Neuronal stem cell (in vitro differentiated cells): Measurements from ENCODE around the gene FBXO3.

ENCODE experiments used
- DNase-seq: peaks from one replicate; pipeline ENCODE4 v3.0.0-alpha.2; 2013; ENCODE audit warnings: low spot score
- H2AFZ ChIP-seq: one replicate; pipeline ENCODE4 v1.6.1; 2013; ENCODE audit warnings: mild to moderate bottlenecking, low read length, inconsistent platforms
- H2AK5ac ChIP-seq: 2 replicates; pipeline ENCODE4 v1.6.1; 2013; ENCODE audit warnings: low read depth, mild to moderate bottlenecking, inconsistent platforms, low read length, moderate library complexity, mixed read lengths
- H2BK120ac ChIP-seq: 2 replicates; pipeline ENCODE4 v1.6.1; 2013; ENCODE audit warnings: low read depth, mild to moderate bottlenecking, inconsistent platforms, low read length, moderate library complexity, mixed read lengths
- H2BK12ac ChIP-seq: one replicate; pipeline ENCODE4 v1.6.1; 2013; ENCODE audit warnings: low read length, inconsistent platforms
- H2BK15ac ChIP-seq: 2 replicates; pipeline ENCODE4 v1.6.1; 2013; ENCODE audit warnings: mild to moderate bottlenecking, low read length, inconsistent platforms, mixed read lengths
- H2BK5ac ChIP-seq: one replicate; pipeline ENCODE4 v1.6.1; 2013; ENCODE audit warnings: inconsistent platforms, mild to moderate bottlenecking, low read length, moderate library complexity
- H3K14ac ChIP-seq: one replicate; pipeline ENCODE4 v1.6.1; 2013; ENCODE audit warnings: low read length, inconsistent platforms
- H3K18ac ChIP-seq: 2 replicates; pipeline ENCODE4 v1.6.1; 2013; ENCODE audit warnings: low read length, inconsistent platforms
- H3K23ac ChIP-seq: 2 replicates; pipeline ENCODE4 v1.6.1; 2013; ENCODE audit warnings: low read depth, mild to moderate bottlenecking, mixed read lengths, low read length, inconsistent platforms; ENCODE audit not compliant: poor library complexity
- H3K27ac ChIP-seq: replicated peaks from 3 replicates; pipeline ENCODE4 v1.5.1; 2013; ENCODE audit warnings: low read length, inconsistent platforms
- H3K27me3 ChIP-seq, 3 experiments: 2 replicates each; pipeline ENCODE4 v1.6.1; 2013; ENCODE audit warnings: low read length in 3 of 3, mild to moderate bottlenecking in 2 of 3, inconsistent platforms in 1 of 3, low read depth in 1 of 3, mixed read lengths in 1 of 3, moderate library complexity in 1 of 3; ENCODE audit not compliant: control insufficient read depth in 3 of 3, insufficient read depth in 3 of 3
- H3K36me3 ChIP-seq, 2 donors: replicated peaks in 1 of 2; 2 replicates each; pipeline ENCODE4 v1.6.1; 2013; ENCODE audit warnings: low read length in 2 of 2; ENCODE audit not compliant: control insufficient read depth in 2 of 2, insufficient read depth in 2 of 2
- H3K4ac ChIP-seq: 2 replicates; pipeline ENCODE4 v1.6.1; 2013; ENCODE audit warnings: inconsistent platforms, mild to moderate bottlenecking, low read length, moderate library complexity
- H3K4me1 ChIP-seq, 2 donors: 1 replicate in 1 of 2; 2 replicates in 1 of 2; pipeline ENCODE4 v1.6.1; 2013; ENCODE audit warnings: low read length in 2 of 2, low read depth in 1 of 2; ENCODE audit not compliant: control insufficient read depth in 2 of 2, insufficient read depth in 1 of 2
- H3K4me2 ChIP-seq: one replicate; pipeline ENCODE4 v1.6.1; 2013; ENCODE audit warnings: mild to moderate bottlenecking, low read length, inconsistent platforms; ENCODE audit not compliant: insufficient read depth, poor library complexity, severe bottlenecking
- H3K4me3 ChIP-seq, 2 donors: 2 replicates each; pipeline ENCODE4 v1.5.1; 2013; ENCODE audit warnings: low read length in 2 of 2, mild to moderate bottlenecking in 2 of 2, inconsistent platforms in 1 of 2, moderate library complexity in 1 of 2
- H3K79me1 ChIP-seq: one replicate; pipeline ENCODE4 v1.6.1; 2013; ENCODE audit warnings: low read depth, mild to moderate bottlenecking, inconsistent platforms, low read length, moderate library complexity
- H3K9ac ChIP-seq: one replicate; pipeline ENCODE4 v1.6.1; 2013; ENCODE audit warnings: mild to moderate bottlenecking, low read depth, low read length, inconsistent platforms; ENCODE audit not compliant: poor library complexity
- H3K9me3 ChIP-seq, 2 donors: replicated peaks in 1 of 2; 2 replicates each; pipeline versions ENCODE3 to v1.6.1; 2013; ENCODE audit warnings: low read length in 2 of 2, mild to moderate bottlenecking in 2 of 2, inconsistent platforms in 1 of 2, low read depth in 1 of 2, mixed read lengths in 1 of 2, moderate library complexity in 1 of 2; ENCODE audit not compliant: control insufficient read depth in 2 of 2, insufficient read depth in 1 of 2
- H4K8ac ChIP-seq: one replicate; pipeline ENCODE4 v1.6.1; 2013; ENCODE audit warnings: low read depth, mild to moderate bottlenecking, inconsistent platforms, low read length, moderate library complexity
- H4K91ac ChIP-seq: one replicate; pipeline ENCODE4 v1.6.1; 2013; ENCODE audit warnings: low read length, low read depth, mild to moderate bottlenecking, inconsistent platforms; ENCODE audit not compliant: poor library complexity
- WGBS, 2 donors: extraction: QIAGEN DNeasy Blood & Tissue Kit; methylation state at CpG; one replicate each; pipeline ENCODE4 v1.1.7; 2013; ENCODE audit warnings: missing lambda C conversion rate in 2 of 2, mixed read lengths in 1 of 2; ENCODE audit not compliant: insufficient read length in 2 of 2, insufficient replicate concordance in 1 of 2; ENCODE audit errors: extremely low coverage in 2 of 2; 5-methylcytosine and 5-hydroxymethylcytosine counted together

FBXO3 gene

GRCh38 chr11:33751878-33752277 lies 22.4 kb downstream of the FBXO3 start:
- no CpG with 5 or more reads among the region's 3 CpGs for WGBS, 2 donors
- H2AK5ac ChIP-seq, result no peak overlapping the region

GRCh38 chr11:33747979-33748378 lies 26.3 kb downstream of the FBXO3 start:
- Histone ChIP-seq H3K4ac (no peak overlapping the region), H3K4me3 (no peak overlapping the region), H3K27me3 (no peaks in the 10 kb centered on the region), H3K23ac (no peak overlapping the region), H3K9me3 (no peaks in the 10 kb centered on the region), H4K8ac (no peak overlapping the region), H3K18ac (no peak overlapping the region), H3K4me1 (no peaks in the 10 kb centered on the region), H3K9ac (no peak overlapping the region), H2BK5ac (no peak overlapping the region), H2AFZ (no peak overlapping the region), H3K14ac (no peak overlapping the region), H3K27ac (no peak overlapping the region), H3K4me2 (no peak overlapping the region), H2BK15ac (no peak overlapping the region), H2BK12ac (no peak overlapping the region), H3K36me3 (peaks cover 2 to 37% of the 10 kb centered on the region in 2 donors), H2AK5ac (no peak overlapping the region), H4K91ac (no peak overlapping the region), H2BK120ac (no peak overlapping the region), H3K79me1 (no peaks in the 10 kb centered on the region)
- no peak for DNase-seq
- no CpG with 5 or more reads among the region's 2 CpGs for WGBS, 2 donors

More at GRCh38 chr11:33751878-33752277, 22.4 kb downstream of the FBXO3 start:
- no peak overlapping the region for H3K18ac ChIP-seq
- H3K79me1 ChIP-seq, result no peaks in the 10 kb centered on the region
- no peak overlapping the region for H4K8ac ChIP-seq
- no peak overlapping the region for H3K27ac ChIP-seq
- no peak overlapping the region for H3K4me3 ChIP-seq
- no peak overlapping the region for H3K4ac ChIP-seq
- H3K27me3 ChIP-seq, result no peaks in the 10 kb centered on the region
- H2BK5ac ChIP-seq, result no peak overlapping the region
- no peak overlapping the region for H4K91ac ChIP-seq
- H2BK120ac ChIP-seq, result no peak overlapping the region
- H3K9me3 ChIP-seq, result no peaks in the 10 kb centered on the region
- H3K23ac ChIP-seq, result no peak overlapping the region
- no peak overlapping the region for H3K9ac ChIP-seq
- no peaks in the 10 kb centered on the region for H3K4me1 ChIP-seq
- H2BK15ac ChIP-seq, result no peak overlapping the region
- H3K36me3 ChIP-seq, result peaks cover 5 to 53% of the 10 kb centered on the region in 2 donors
- no peak overlapping the region for H2AFZ ChIP-seq
- H3K14ac ChIP-seq, result no peak overlapping the region
- no peak overlapping the region for H2BK12ac ChIP-seq
- DNase-seq, result no peak
- H3K4me2 ChIP-seq, result no peak overlapping the region

GRCh38 chr11:33743291-33743690 lies 31.0 kb downstream of the FBXO3 start:
- no peaks in the 10 kb centered on the region for H3K79me1 ChIP-seq
- no peaks in the 10 kb centered on the region for H3K4me1 ChIP-seq
- H2BK5ac ChIP-seq, result no peak overlapping the region
- H3K18ac ChIP-seq, result no peak overlapping the region
- no peak overlapping the region for H3K27ac ChIP-seq
- no peak overlapping the region for H3K4ac ChIP-seq
- H3K9me3 ChIP-seq, result no peaks in the 10 kb centered on the region
- no peak overlapping the region for H2AFZ ChIP-seq
- H3K14ac ChIP-seq, result no peak overlapping the region
- no peak overlapping the region for H3K9ac ChIP-seq
- H3K4me2 ChIP-seq, result no peak overlapping the region
- no peak overlapping the region for H2BK12ac ChIP-seq
- no peak for DNase-seq
- no peak overlapping the region for H2BK120ac ChIP-seq
- WGBS, 2 donors, result no CpG with 5 or more reads among the region's 5 CpGs
- peaks cover 1 to 20% of the 10 kb centered on the region in 2 donors for H3K36me3 ChIP-seq
- no peak overlapping the region for H2BK15ac ChIP-seq
- no peak overlapping the region for H3K23ac ChIP-seq
- no peak overlapping the region for H2AK5ac ChIP-seq
- H4K8ac ChIP-seq, result no peak overlapping the region
- H4K91ac ChIP-seq, result no peak overlapping the region
- no peak overlapping the region for H3K4me3 ChIP-seq
- no peaks in the 10 kb centered on the region for H3K27me3 ChIP-seq

DNA sequence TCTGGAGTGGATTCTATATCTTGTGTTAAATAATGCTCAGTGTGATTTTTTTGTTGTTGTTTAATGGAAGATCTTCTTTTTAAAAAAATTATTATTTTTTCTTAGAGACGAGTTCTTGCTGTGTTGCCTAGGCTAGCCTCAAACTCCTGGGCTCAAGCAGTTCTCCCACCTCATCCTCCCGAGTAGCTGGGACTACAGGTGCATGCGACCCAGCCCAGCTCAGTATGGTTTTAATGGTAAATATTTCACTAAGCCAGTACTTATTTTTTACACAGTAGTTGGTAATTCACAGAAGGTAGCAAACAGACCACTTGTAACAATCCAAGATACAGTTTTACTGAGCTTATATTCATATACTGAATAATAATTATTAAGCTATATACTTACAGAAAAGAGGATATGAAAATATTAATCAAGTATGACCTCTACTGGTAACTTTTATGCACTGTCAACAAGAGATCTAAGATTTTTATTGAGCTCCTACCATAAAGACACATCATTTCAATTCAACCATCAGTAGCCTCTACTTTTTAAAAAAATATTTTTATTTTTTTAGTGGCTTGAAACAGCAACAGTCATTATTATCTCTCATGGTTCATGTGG lies 32.0 kb downstream of the FBXO3 start:
- H3K4ac ChIP-seq, result no peak overlapping the region
- H4K91ac ChIP-seq, result no peak overlapping the region
- H3K14ac ChIP-seq, result no peak overlapping the region
- no peak overlapping the region for H4K8ac ChIP-seq
- H3K23ac ChIP-seq, result no peak overlapping the region
- no peaks in the 10 kb centered on the region for H3K4me1 ChIP-seq
- H3K27me3 ChIP-seq, result no peaks in the 10 kb centered on the region
- no peaks in the 10 kb centered on the region for H3K9me3 ChIP-seq
- no CpG with 5 or more reads among the region's 3 CpGs for WGBS, 2 donors
- H2BK15ac ChIP-seq, result no peak overlapping the region
- H3K79me1 ChIP-seq, result no peaks in the 10 kb centered on the region
- H3K9ac ChIP-seq, result no peak overlapping the region
- H2AK5ac ChIP-seq, result no peak overlapping the region
- H3K36me3 ChIP-seq, result peaks cover 1 to 20% of the 10 kb centered on the region in 2 donors
- H3K27ac ChIP-seq, result no peak overlapping the region
- no peak overlapping the region for H3K18ac ChIP-seq
- no peak for DNase-seq
- no peak overlapping the region for H2AFZ ChIP-seq
- H2BK12ac ChIP-seq, result no peak overlapping the region
- no peak overlapping the region for H2BK120ac ChIP-seq
- H2BK5ac ChIP-seq, result no peak overlapping the region
- no peak overlapping the region for H3K4me2 ChIP-seq
- no peak overlapping the region for H3K4me3 ChIP-seq
